ENCODE results near the gene SPOCK1. TPM values are rescaled to one million over a fixed set of nuclear protein-coding genes. Genes with fewer than 3 reads are reported as not detected.

Gene SPOCK1
- total and polyA plus RNA-seq, 2 experiments from 2014 or later: 4.1 to 14.0 TPM

DNA sequence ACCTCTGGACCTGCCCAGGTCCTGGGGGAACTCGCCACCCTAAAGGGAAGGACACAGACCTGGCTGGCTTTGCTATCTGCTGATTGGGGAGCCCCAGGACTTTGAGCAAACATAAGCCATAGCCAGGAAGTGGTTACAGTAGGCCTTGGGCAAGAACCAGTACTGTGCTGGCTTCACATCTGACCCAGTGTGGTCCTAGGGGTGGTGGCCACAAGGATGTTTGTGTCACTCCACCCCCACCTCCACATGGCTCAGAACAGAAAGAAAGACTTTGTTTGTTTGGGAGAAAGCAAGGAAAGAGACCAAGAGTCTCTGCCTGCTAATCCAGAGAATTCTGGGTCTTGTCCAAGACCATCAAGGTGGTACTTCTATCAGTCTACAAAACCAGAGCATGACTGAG, 334.2 kb downstream of the SPOCK1 start:
- H3K27me3 ChIP-seq: no peaks in the 10 kb centered on the region
- TF ChIP-seq, protein P1, sequence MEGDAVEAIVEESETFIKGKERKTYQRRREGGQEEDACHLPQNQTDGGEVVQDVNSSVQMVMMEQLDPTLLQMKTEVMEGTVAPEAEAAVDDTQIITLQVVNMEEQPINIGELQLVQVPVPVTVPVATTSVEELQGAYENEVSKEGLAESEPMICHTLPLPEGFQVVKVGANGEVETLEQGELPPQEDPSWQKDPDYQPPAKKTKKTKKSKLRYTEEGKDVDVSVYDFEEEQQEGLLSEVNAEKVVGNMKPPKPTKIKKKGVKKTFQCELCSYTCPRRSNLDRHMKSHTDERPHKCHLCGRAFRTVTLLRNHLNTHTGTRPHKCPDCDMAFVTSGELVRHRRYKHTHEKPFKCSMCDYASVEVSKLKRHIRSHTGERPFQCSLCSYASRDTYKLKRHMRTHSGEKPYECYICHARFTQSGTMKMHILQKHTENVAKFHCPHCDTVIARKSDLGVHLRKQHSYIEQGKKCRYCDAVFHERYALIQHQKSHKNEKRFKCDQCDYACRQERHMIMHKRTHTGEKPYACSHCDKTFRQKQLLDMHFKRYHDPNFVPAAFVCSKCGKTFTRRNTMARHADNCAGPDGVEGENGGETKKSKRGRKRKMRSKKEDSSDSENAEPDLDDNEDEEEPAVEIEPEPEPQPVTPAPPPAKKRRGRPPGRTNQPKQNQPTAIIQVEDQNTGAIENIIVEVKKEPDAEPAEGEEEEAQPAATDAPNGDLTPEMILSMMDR (IDR thresholded peaks at IDR 0.05; ENCODE audit: low read depth, low read length): no peak
- no peaks in the 10 kb centered on the region for H3K36me3 ChIP-seq
- no peak overlapping the region for H3K4me3 ChIP-seq
- DNase-seq (ENCODE audit: low read depth in 1 of 2, low spot score in 1 of 2): no peak
- H3K27ac ChIP-seq: no peak overlapping the region
- H3K9me3 ChIP-seq (ENCODE audit: low read depth): no peaks in the 10 kb centered on the region
- no peaks in the 10 kb centered on the region for H3K4me1 ChIP-seq (ENCODE audit: low read depth)

DNA sequence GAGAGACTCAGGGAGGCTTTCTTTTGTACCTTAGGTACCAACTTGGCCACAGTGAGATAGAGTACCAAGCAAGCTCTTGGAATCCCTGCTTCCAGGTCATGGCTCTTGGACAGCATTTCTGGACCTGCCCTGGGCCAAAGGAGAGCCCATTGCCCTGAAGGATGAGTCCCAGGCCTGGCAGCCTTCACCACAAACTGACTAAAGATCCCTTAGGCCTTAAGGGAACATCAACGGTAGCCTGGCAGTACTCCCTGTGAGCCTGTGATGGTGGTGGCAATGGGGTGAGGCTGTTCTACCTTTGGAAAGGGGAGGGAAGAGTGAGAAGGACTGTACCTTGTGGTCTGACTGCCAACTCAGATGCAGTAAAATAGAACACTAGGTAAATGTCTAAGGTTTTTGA, 334.6 kb downstream of the SPOCK1 start:
- Histone ChIP-seq H3K27me3 (no peaks in the 10 kb centered on the region), H3K27ac (no peak overlapping the region), H3K36me3 (no peaks in the 10 kb centered on the region), H3K9me3 (ENCODE audit: low read depth) (no peaks in the 10 kb centered on the region), H3K4me3 (no peak overlapping the region), H3K4me1 (ENCODE audit: low read depth) (no peaks in the 10 kb centered on the region)
- TF ChIP-seq, protein P1 (IDR thresholded peaks at IDR 0.05; ENCODE audit: low read depth, low read length): no peak
- no peak for DNase-seq (ENCODE audit: low read depth in 1 of 2, low spot score in 1 of 2)

DNA sequence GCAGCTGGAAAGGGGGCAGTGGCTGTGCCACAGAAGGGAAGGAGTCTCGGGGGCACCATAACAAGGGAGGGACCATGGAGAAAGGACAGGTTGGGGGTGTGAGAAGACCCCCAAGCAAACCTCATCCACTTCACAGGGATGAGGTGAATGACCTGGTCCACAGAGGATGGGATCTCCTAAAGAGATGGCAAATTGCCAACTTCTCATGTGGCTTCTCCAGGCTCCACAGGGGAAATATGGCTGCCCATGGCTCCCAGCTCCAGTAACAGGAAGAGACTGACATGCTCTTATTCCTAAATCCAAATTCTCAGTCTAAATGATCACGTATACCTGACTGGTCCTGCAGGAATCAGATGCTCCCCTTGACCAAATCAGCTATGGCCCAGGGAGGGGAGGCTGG, 340.4 kb downstream of the SPOCK1 start:
- TF ChIP-seq, protein P1 (IDR thresholded peaks at IDR 0.05; ENCODE audit: low read depth, low read length): no peak
- H3K4me1 ChIP-seq (ENCODE audit: low read depth): no peaks in the 10 kb centered on the region
- no peak overlapping the region for H3K27ac ChIP-seq
- H3K27me3 ChIP-seq: no peaks in the 10 kb centered on the region
- H3K4me3 ChIP-seq: no peak overlapping the region
- no peak for DNase-seq (ENCODE audit: low read depth in 1 of 2, low spot score in 1 of 2)
- no peaks in the 10 kb centered on the region for H3K9me3 ChIP-seq (ENCODE audit: low read depth)
- no peaks in the 10 kb centered on the region for H3K36me3 ChIP-seq

DNA sequence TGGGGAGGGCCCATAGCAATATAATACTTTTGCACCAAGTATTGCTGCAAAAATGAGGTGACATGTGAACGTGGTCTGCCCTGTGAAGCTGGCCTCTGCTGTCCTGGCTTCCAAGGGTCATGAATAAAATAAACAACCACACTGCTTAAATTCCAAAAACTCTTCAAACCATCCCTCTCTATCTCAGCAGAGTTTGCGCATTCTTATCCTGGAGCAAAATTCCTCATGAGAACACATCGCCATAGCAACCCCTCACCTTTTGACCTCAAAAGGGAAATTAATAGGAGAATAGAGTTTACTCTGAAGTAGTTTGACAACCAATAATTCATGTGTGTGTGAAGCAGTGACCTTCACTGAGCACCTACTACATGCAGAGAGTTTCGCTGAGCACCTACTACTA, 342.9 kb downstream of the SPOCK1 start:
- TF ChIP-seq, protein P1 (IDR thresholded peaks at IDR 0.05; ENCODE audit: low read depth, low read length): no peak
- Histone ChIP-seq H3K9me3 (ENCODE audit: low read depth) (no peaks in the 10 kb centered on the region), H3K4me3 (no peak overlapping the region), H3K27ac (no peak overlapping the region), H3K36me3 (no peaks in the 10 kb centered on the region), H3K27me3 (no peaks in the 10 kb centered on the region), H3K4me1 (ENCODE audit: low read depth) (no peaks in the 10 kb centered on the region)
- no peak for DNase-seq (ENCODE audit: low read depth in 1 of 2, low spot score in 1 of 2)

DNA sequence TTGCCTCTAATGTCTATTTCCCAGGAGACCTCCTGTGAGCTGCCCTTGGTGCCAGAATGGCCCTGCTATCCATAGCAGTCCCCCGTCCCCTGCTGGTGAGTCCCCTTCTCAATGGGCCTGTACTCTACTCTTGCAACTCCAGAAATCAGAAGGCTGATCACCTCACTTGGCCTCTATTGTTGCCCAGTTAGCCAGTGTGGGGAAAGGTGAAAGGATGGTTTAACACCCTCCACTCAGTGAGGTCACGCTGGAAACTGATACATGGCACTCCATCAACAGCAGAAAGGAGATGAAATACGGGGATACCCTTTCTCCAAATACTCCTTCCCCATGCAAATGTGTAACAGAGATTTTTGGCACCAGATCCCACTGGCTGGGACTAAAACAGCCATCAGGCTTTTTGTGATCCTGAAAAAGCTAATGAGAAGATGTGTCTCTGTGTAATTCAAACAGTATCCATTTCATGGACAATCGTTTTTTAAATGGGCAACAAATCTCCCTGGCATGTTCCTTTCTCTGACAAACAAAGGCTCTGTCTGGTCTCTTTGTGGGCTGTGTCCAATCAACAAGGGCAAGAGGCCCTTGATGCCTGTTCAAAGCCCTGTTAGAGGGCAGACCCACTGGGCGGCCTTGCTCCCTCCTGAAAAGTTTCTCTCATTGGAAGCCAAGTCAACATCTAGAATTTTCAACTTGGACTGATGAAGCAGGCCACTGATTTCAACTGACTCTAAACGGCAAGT, 343.7 kb downstream of the SPOCK1 start:
- Histone ChIP-seq H3K4me1 (ENCODE audit: low read depth) (no peaks in the 10 kb centered on the region), H3K36me3 (no peaks in the 10 kb centered on the region), H3K27me3 (no peaks in the 10 kb centered on the region), H3K27ac (no peak overlapping the region), H3K9me3 (ENCODE audit: low read depth) (no peaks in the 10 kb centered on the region), H3K4me3 (no peak overlapping the region)
- TF ChIP-seq, protein P1 (IDR thresholded peaks at IDR 0.05; ENCODE audit: low read depth, low read length): no peak
- no peak for DNase-seq (ENCODE audit: low read depth in 1 of 2, low spot score in 1 of 2)
